Right renal cortex interstitium (tissue), 3 donors: ENCODE measurements around the gene TACSTD2. TPM values are rescaled to one million over a fixed set of nuclear protein-coding genes. Genes with fewer than 3 reads are reported as not detected.
"Not testable (repeated sequence)": the region's sequence is repeated elsewhere in the genome, so short reads cannot be mapped to it uniquely, and the experiment has no call there.

Experiments
- DNase-seq, 3 donors: peaks; one replicate each; pipeline ENCODE4 v3.0.0-alpha.2; 2013; ENCODE audit warnings: low read depth in 3 of 3, low spot score in 2 of 3
- polyA plus RNA-seq, 3 donors: library from polyadenylated mRNA; unstranded; fragments of 120-200 nt; gene quantifications; one replicate each; pipeline ENCODE4 v1.2.1, GENCODE V29; 2013; ENCODE audit not compliant: insufficient read length in 3 of 3

TACSTD2 gene
- polyA plus RNA-seq = 10 to 100 TPM; 25.1 to 50.7 (median 32.3) TPM

- no peak for DNase-seq
These were observed at the start of gene TACSTD2 for GRCh38 chr1:58576727-58577653. Gene TACSTD2 (minus strand): TSS chr1:58577252. CDS start chr1:58577156, 96 bp downstream.

- no peak for DNase-seq
These were observed 49.2 kb upstream of the TACSTD2 start for GRCh38 chr1:58626293-58626692.

- not testable (repeated sequence) for DNase-seq
These were observed 46.2 kb upstream of the TACSTD2 start for GRCh38 chr1:58623259-58623658.

GRCh38 chr1:58622571-58622970 lies 45.5 kb upstream of the TACSTD2 start:
- DNase-seq = no peak

- no peak for DNase-seq
These were observed 44.3 kb upstream of the TACSTD2 start for GRCh38 chr1:58621391-58621790.

- no peak for DNase-seq
These were observed 43.9 kb upstream of the TACSTD2 start for GRCh38 chr1:58620926-58621325.

- DNase-seq = no peak
These were observed 43.2 kb upstream of the TACSTD2 start for GRCh38 chr1:58620259-58620658.

GRCh38 chr1:58619286-58620054 lies 42.4 kb upstream of the TACSTD2 start:
- no peak for DNase-seq

GRCh38 chr1:58618303-58618702 lies 41.3 kb upstream of the TACSTD2 start:
- no peak for DNase-seq

- DNase-seq = no peak
These were observed 34.9 kb upstream of the TACSTD2 start for GRCh38 chr1:58611861-58612385.

- DNase-seq = no peak
These were observed 31.9 kb upstream of the TACSTD2 start for GRCh38 chr1:58608945-58609344.

GRCh38 chr1:58608297-58608696 lies 31.2 kb upstream of the TACSTD2 start:
- no peak for DNase-seq

GRCh38 chr1:58607391-58607790 lies 30.3 kb upstream of the TACSTD2 start:
- DNase-seq = no peak

GRCh38 chr1:58601921-58602320 lies 24.9 kb upstream of the TACSTD2 start:
- DNase-seq = not testable (repeated sequence)

- no peak for DNase-seq
These were observed 20.9 kb upstream of the TACSTD2 start for GRCh38 chr1:58597996-58598395.

GRCh38 chr1:58597076-58597475 lies 20.0 kb upstream of the TACSTD2 start:
- no peak for DNase-seq

- no peak for DNase-seq
These were observed 19.6 kb upstream of the TACSTD2 start for GRCh38 chr1:58596631-58597052.

- no peak for DNase-seq
These were observed 17.5 kb upstream of the TACSTD2 start for GRCh38 chr1:58594546-58594945.

- DNase-seq = no peak
These were observed 15.6 kb upstream of the TACSTD2 start for GRCh38 chr1:58592522-58593134.

- DNase-seq = no peak
These were observed 14.8 kb upstream of the TACSTD2 start for GRCh38 chr1:58591806-58592205.

GRCh38 chr1:58590019-58590418 lies 13.0 kb upstream of the TACSTD2 start:
- DNase-seq = no peak
